ENCODE measurements around the gene HTRA3.

DNA sequence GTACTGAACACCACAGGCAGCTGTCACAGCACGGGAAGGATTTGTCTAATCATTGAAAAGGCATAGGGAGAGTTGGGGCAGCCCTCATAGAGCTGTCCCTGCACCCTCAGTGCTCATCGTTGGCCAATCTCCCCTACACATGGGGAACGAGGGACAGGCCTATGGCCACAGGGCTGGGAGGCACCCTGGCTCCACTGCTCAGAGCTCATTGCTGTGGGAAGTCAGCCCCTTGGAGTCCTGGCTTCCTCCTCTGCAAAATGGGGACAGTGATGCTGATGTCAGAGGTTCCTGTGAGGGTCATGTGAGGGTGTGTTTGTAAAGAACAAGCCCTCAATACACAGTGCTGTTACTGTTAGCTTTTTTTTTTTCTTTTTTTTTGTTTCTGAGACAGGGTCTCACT is 19.3 kb upstream of the HTRA3 start:
- no peak for TF ChIP-seq CTCF (conservative IDR thresholded peaks at IDR 0.05; ENCODE audit: low read depth, low read length)
- TF ChIP-seq EZH2 (IDR thresholded peaks at IDR 0.05; ENCODE audit: borderline replicate concordance, low read depth, low read length, poor library complexity, severe bottlenecking) = no peak
